B cell (primary cell): ENCODE results near the gene VWA3B. TPM values are rescaled to one million over a fixed set of nuclear protein-coding genes. Genes with fewer than 3 reads are reported as not detected.

Source experiments
- ATAC-seq: fragments of 200-7000 bp; cut with Tn5 transposase; one replicate; pipeline ENCODE4 v1.10.0; 2021; ENCODE audit warnings: low read depth, mild to moderate bottlenecking, moderate number of reproducible peaks, moderate library complexity
- CTCF ChIA-PET: fragments of 350-600 bp; sonication (Branson Sonifier 250); formaldehyde crosslinking; loops from one replicate; lab custom pipeline; 2021; ENCODE audit warnings: antibody characterized with exemption, inconsistent platforms; lab: Charles Lee
- POLR2A ChIA-PET: fragments of 350-600 bp; sonication (Branson Sonifier 250); formaldehyde crosslinking; loops from one replicate; lab custom pipeline; 2021; ENCODE audit warnings: antibody characterized with exemption; lab: Charles Lee
- DNase-seq: peaks from one replicate; pipeline ENCODE4 v3.0.0; 2013
- H2AFZ ChIP-seq: 2 replicates; pipeline ENCODE4 v1.6.1; 2012; ENCODE audit warnings: mild to moderate bottlenecking, low read depth, low read length; ENCODE audit not compliant: insufficient read depth, poor library complexity, severe bottlenecking
- H3K27ac ChIP-seq, 2 donors: 1 replicate in 1 of 2; 2 replicates in 1 of 2; pipeline ENCODE4 v1.5.1; 2012 to 2013; ENCODE audit warnings: low read length in 2 of 2, mild to moderate bottlenecking in 2 of 2, moderate library complexity in 1 of 2
- H3K27me3 ChIP-seq, 4 experiments: fragments of 200-600 bp in 1 of 4; sonication (generic) in 1 of 4; replicated peaks in 1 of 4; 1 replicate in 2 of 4; 2 replicates in 2 of 4; pipeline versions ENCODE4 v1.6.1 to v1.7.0; 2013 to 2016; ENCODE audit warnings: low read length in 3 of 4, mild to moderate bottlenecking in 2 of 4, mixed read lengths in 1 of 4, moderate library complexity in 1 of 4; ENCODE audit not compliant: insufficient read depth in 4 of 4, control insufficient read depth in 3 of 4; ENCODE audit errors: control extremely low read depth in 1 of 4
- H3K36me3 ChIP-seq, 2 experiments: replicated peaks in 1 of 2; 1 replicate in 1 of 2; 2 replicates in 1 of 2; pipeline versions ENCODE4 v1.6.1 to v1.7.1; 2013; ENCODE audit warnings: low read length in 1 of 2; ENCODE audit not compliant: insufficient read depth in 2 of 2, control insufficient read depth in 1 of 2; ENCODE audit errors: control extremely low read depth in 1 of 2, extremely low read depth in 1 of 2
- H3K4me1 ChIP-seq, 2 donors: fragments of 200-600 bp in 1 of 2; sonication (generic) in 1 of 2; 1 replicate in 1 of 2; 2 replicates in 1 of 2; pipeline versions ENCODE4 v1.5.1 to v1.6.1; 2013 to 2017; ENCODE audit warnings: low read length in 2 of 2; ENCODE audit not compliant: control insufficient read depth in 2 of 2, insufficient read depth in 2 of 2
- H3K4me2 ChIP-seq: replicated peaks from 2 replicates; pipeline ENCODE3; 2012; ENCODE audit warnings: mild to moderate bottlenecking, low read depth, low read length; ENCODE audit not compliant: poor library complexity, severe bottlenecking
- H3K4me3 ChIP-seq, 5 experiments: fragments of 200-600 bp in 1 of 5; sonication (generic) in 1 of 5; 1 replicate in 3 of 5; 2 replicates in 2 of 5; pipeline versions ENCODE4 v1.5.1 to v1.7.0; 2011 to 2016; ENCODE audit warnings: low read length in 4 of 5, mild to moderate bottlenecking in 4 of 5, low read depth in 2 of 5, control low read depth in 1 of 5, moderate library complexity in 1 of 5; ENCODE audit not compliant: insufficient read depth in 1 of 5; ENCODE audit errors: control extremely low read depth in 1 of 5, extremely low read depth in 1 of 5
- H3K79me2 ChIP-seq: fragments of 200-600 bp; sonication (generic); one replicate; pipeline ENCODE4 v1.6.0; 2016; ENCODE audit warnings: low read length; ENCODE audit not compliant: control insufficient read depth, insufficient read depth
- H3K9ac ChIP-seq: fragments of 200-600 bp; sonication (generic); 2 replicates; pipeline ENCODE4 v1.6.1; 2017; ENCODE audit warnings: mild to moderate bottlenecking, low read length, moderate library complexity
- H3K9me3 ChIP-seq, 3 donors: one replicate each; pipeline versions ENCODE4 v1.6.1 to v1.7.1; 2013; ENCODE audit warnings: low read length in 2 of 3; ENCODE audit not compliant: control insufficient read depth in 2 of 3, insufficient read depth in 1 of 3; ENCODE audit errors: control extremely low read depth in 1 of 3
- H4K20me1 ChIP-seq: 2 replicates; pipeline ENCODE4 v1.6.0; 2012; ENCODE audit warnings: mild to moderate bottlenecking, low read length; ENCODE audit not compliant: insufficient read depth, control insufficient read depth, poor library complexity, severe bottlenecking
- H3K27ac Mint-ChIP-seq: one replicate; pipeline ENCODE4 v1.8.0; 2021; ENCODE audit warnings: mixed read lengths
- H3K27me3 Mint-ChIP-seq: one replicate; pipeline ENCODE4 v1.8.0; 2021; ENCODE audit warnings: mixed read lengths
- H3K4me1 Mint-ChIP-seq: one replicate; pipeline ENCODE4 v1.8.0; 2021; ENCODE audit warnings: mixed read lengths
- H3K4me3 Mint-ChIP-seq: one replicate; pipeline ENCODE4 v1.8.0; 2021; ENCODE audit warnings: mixed read lengths
- H3K9me3 Mint-ChIP-seq: one replicate; pipeline ENCODE4 v1.8.0; 2022; ENCODE audit warnings: mixed read lengths; ENCODE audit not compliant: insufficient read depth
- CTCF ChIP-seq: fragments of 200-600 bp; IDR thresholded peaks from one replicate; pipeline ENCODE4 v1.8.0; 2022; ENCODE audit warnings: antibody characterized with exemption, mild to moderate bottlenecking
- EZH2 ChIP-seq: IDR thresholded peaks from 2 replicates; pipeline ENCODE4 v1.6.1; 2012; ENCODE audit warnings: borderline replicate concordance, low read depth, mild to moderate bottlenecking, moderate library complexity, low read length; ENCODE audit not compliant: insufficient read depth, poor library complexity, severe bottlenecking
- WGBS: methylation state at CpG from one replicate; pipeline ENCODE4 v1.1.5; 2013; ENCODE audit warnings: missing lambda C conversion rate; ENCODE audit not compliant: insufficient coverage; 5-methylcytosine and 5-hydroxymethylcytosine counted together
- intact Hi-C: fragments of 100-400 bp; cut with micrococcal nuclease; formaldehyde crosslinking; loops from one replicate; pipeline ENCODE4 v1.10.0; 2022
- polyA plus RNA-seq: library from polyadenylated mRNA; depleted of rRNA; stranded (reverse); fragments of >200 nt; gene quantifications from 2 replicates; pipeline ENCODE4 v1.2.3, GENCODE V29; 2012
- total RNA-seq, 2 donors: library from RNA; stranded (reverse); fragments of 120-200 nt in 1 of 2; gene quantifications; 1 replicate in 1 of 2; 2 replicates in 1 of 2; pipeline versions ENCODE4 v1.2.3 to v1.2.4, GENCODE V29; 2013 to 2022

The VWA3B gene
- total and polyA plus RNA-seq, 2 donors (not counting 1 experiment from before 2014, with no cell fraction given), result not detected

- intact Hi-C loops, result no loop called here
- Histone ChIP-seq H3K27ac (no peak overlapping the region), H2AFZ (no peak overlapping the region), H3K4me2 (no peak overlapping the region), H3K9ac (no peak overlapping the region), H3K36me3 (no peaks in the 10 kb centered on the region), H4K20me1 (no peaks in the 10 kb centered on the region), H3K4me3 (no peak overlapping the region), H3K9me3 (no peaks in the 10 kb centered on the region), H3K27me3 (peaks cover 0 to 10% (median 4%) of the 10 kb centered on the region in 4 experiments), H3K79me2 (no peaks in the 10 kb centered on the region), H3K4me1 (no peaks in the 10 kb centered on the region)
- TF ChIP-seq EZH2 (no peak), CTCF (no peak)
- H3K27me3 Mint-ChIP-seq, result peaks cover 36% of the 10 kb centered on the region
- no peaks in the 10 kb centered on the region for H3K4me1 Mint-ChIP-seq
- H3K4me3 Mint-ChIP-seq, result no peak overlapping the region
- H3K27ac Mint-ChIP-seq, result no peak overlapping the region
- ATAC-seq (no peak), DNase-seq (no peak)
- CTCF ChIA-PET, result interaction anchor here (0.9 kb wide), 1 partner anchor 342 kb away, joined by 3 read pairs; no protein-coding TSS in a partner anchor
- POLR2A ChIA-PET, result no interaction called here
- WGBS, result 92% methylated on average over 2 of the region's 9 CpGs
- no peaks in the 10 kb centered on the region for H3K9me3 Mint-ChIP-seq
Observed at GRCh38 chr2:98212092-98213000, 125.4 kb downstream of the VWA3B start.

DNA sequence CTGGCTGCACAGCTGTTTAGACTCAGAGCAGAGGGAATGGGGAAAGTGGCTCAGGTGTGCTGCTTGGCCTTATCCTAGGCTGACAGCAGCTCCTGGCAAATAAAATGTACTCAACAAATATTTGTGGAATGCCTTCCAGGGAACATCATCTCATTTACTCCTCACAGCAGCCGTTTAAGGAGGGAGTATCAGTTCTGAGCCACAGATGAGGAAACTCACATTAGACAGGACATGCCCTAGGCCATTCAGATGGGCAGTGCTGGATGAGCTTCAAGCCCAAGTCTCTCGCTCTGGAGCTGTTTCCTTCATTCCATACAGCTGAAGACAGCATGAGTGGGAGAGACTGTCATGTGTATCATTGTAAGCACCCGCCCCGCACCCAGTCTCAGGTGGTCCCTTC, 129.6 kb downstream of the VWA3B start:
- WGBS, result 100% methylated on average over 2 of the region's 4 CpGs
- intact Hi-C loops, result no loop called here

More for the DNA sequence above, 129.6 kb downstream of the VWA3B start:
- POLR2A ChIA-PET, result no interaction called here
- peaks cover 4 to 11% (median 4%) of the 10 kb centered on the region in 3 donors for H3K9me3 ChIP-seq
- H3K4me2 ChIP-seq, result no peak overlapping the region
- peaks cover 42% of the 10 kb centered on the region for H3K27me3 Mint-ChIP-seq
- H3K79me2 ChIP-seq, result no peaks in the 10 kb centered on the region
- no peak overlapping the region for H3K27ac Mint-ChIP-seq
- H3K4me1 Mint-ChIP-seq, result no peaks in the 10 kb centered on the region
- no peaks in the 10 kb centered on the region for H3K36me3 ChIP-seq
- no peak for DNase-seq
- H2AFZ ChIP-seq, result no peak overlapping the region
- CTCF ChIA-PET, result interaction anchor here (0.6 kb wide), 1 partner anchor 369 kb away, joined by 3 read pairs; no protein-coding TSS in a partner anchor
- peaks cover 0 to 15% (median 5%) of the 10 kb centered on the region in 4 experiments for H3K27me3 ChIP-seq
- H3K4me1 ChIP-seq, result no peaks in the 10 kb centered on the region
- no peak overlapping the region for H3K27ac ChIP-seq
- TF ChIP-seq CTCF, result no peak
- TF ChIP-seq EZH2, result no peak
- no peak overlapping the region for H3K4me3 Mint-ChIP-seq
- no peaks in the 10 kb centered on the region for H4K20me1 ChIP-seq
- ATAC-seq, result no peak
- peaks cover 1% of the 10 kb centered on the region for H3K9me3 Mint-ChIP-seq
- H3K9ac ChIP-seq, result no peak overlapping the region
- no peak overlapping the region for H3K4me3 ChIP-seq
